Measurements from ENCODE around the gene XPO5. TPM values are rescaled to one million over a fixed set of nuclear protein-coding genes. Genes with fewer than 3 reads are reported as not detected.
"Not testable (repeated sequence)": the region's sequence is repeated elsewhere in the genome, so short reads cannot be mapped to it uniquely, and the experiment has no call there.

The XPO5 gene
- total RNA-seq, 1 experiment from 2014 or later = 97.8 TPM

GRCh38 chr6:43570876-43571441 is 4.9 kb downstream of the XPO5 start (continued):
- no peak for TF ChIP-seq E2F5 (CRISPR knock-in tag; IDR thresholded peaks at IDR 0.05)
- TF ChIP-seq ARID4B (CRISPR knock-in tag; IDR thresholded peaks at IDR 0.05; ENCODE audit: borderline replicate concordance) = no peak
- TF ChIP-seq EMX1 (CRISPR knock-in tag; IDR thresholded peaks at IDR 0.05) = no peak
- no peak for TF ChIP-seq GRHL2 (CRISPR knock-in tag; IDR thresholded peaks at IDR 0.05; ENCODE audit: insufficient replicate concordance, severe bottlenecking)

GRCh38 chr6:43559328-43559727 is 16.5 kb downstream of the XPO5 start:
- H3K4me3 Mint-ChIP-seq = no peak overlapping the region
- DNase-seq (ENCODE audit: low spot score) (no peak), ATAC-seq (no peak)
- no peak overlapping the region for H3K27ac Mint-ChIP-seq
- H3K36me3 Mint-ChIP-seq = peaks cover 82% of the 10 kb centered on the region
- ChIA-PET CTCF (no interaction called here), POLR2A (no interaction called here)
- no peaks in the 10 kb centered on the region for H3K4me1 Mint-ChIP-seq
- no peaks in the 10 kb centered on the region for H3K27me3 Mint-ChIP-seq (ENCODE audit: low read depth)
- no peak for TF ChIP-seq OVOL2 (CRISPR knock-in tag; IDR thresholded peaks at IDR 0.05; ENCODE audit: borderline replicate concordance)
- TF ChIP-seq ATF2 (CRISPR knock-in tag; IDR thresholded peaks at IDR 0.05; ENCODE audit: borderline replicate concordance, low read depth) = no peak
- TF ChIP-seq STAT6 (CRISPR knock-in tag; conservative IDR thresholded peaks at IDR 0.05; ENCODE audit: low read depth) = no peak
- no peak for TF ChIP-seq SOX15 (CRISPR knock-in tag; IDR thresholded peaks at IDR 0.05)
- TF ChIP-seq E2F5 (CRISPR knock-in tag; IDR thresholded peaks at IDR 0.05) = no peak
- TF ChIP-seq ZMAT4 (CRISPR knock-in tag; IDR thresholded peaks at IDR 0.05) = no peak
- no peak for TF ChIP-seq ZBTB21 (CRISPR knock-in tag; IDR thresholded peaks at IDR 0.05; ENCODE audit: borderline replicate concordance)
- H3K9me3 Mint-ChIP-seq = no peaks in the 10 kb centered on the region

GRCh38 chr6:43557620-43558019 is 18.2 kb downstream of the XPO5 start:
- CTCF ChIA-PET = interaction anchor here (0.7 kb wide), 1 partner anchor 37 kb away, joined by 3 read pairs; no protein-coding TSS in a partner anchor
- H3K4me3 Mint-ChIP-seq; H3K4me1 Mint-ChIP-seq; POLR2A ChIA-PET; H3K27ac Mint-ChIP-seq; H3K27me3 Mint-ChIP-seq (ENCODE audit: low read depth); ATAC-seq; DNase-seq (ENCODE audit: low spot score); H3K9me3 Mint-ChIP-seq: not testable (repeated sequence)
- H3K36me3 Mint-ChIP-seq = peaks cover 85% of the 10 kb centered on the region

Data from WTC11 (cell line).